ENCODE measurements around the gene ARHGEF25. TPM values are rescaled to one million over a fixed set of nuclear protein-coding genes. Genes with fewer than 3 reads are reported as not detected.

Gene ARHGEF25
- total and polyA plus RNA-seq, 2 of the 13 experiments (the other 11 are each of a cell fraction or from before 2014, with no cell fraction given) = 11.5 to 12.5 TPM

GRCh38 chr12:57575771-57576612 is 35.2 kb upstream of the ARHGEF25 start (continued):
- 0 out of 4 replicates have a peak, but pooled peaks of 1 of the 2 experiments have one; percentile 26 for TF ChIP-seq REST (IDR thresholded peaks at IDR 0.05; ENCODE audit: borderline replicate concordance in 1 of 2, low read depth in 1 of 2, low read length in 2 of 2)
- TF ChIP-seq CC2D1A (CRISPR knock-in tag; IDR thresholded peaks at IDR 0.05) = no peak
- peak; percentile 74; the same call in 1 of the 2 replicates for TF ChIP-seq MYPOP (CRISPR knock-in tag; IDR thresholded peaks at IDR 0.05)
- TF ChIP-seq ZBTB10 (CRISPR knock-in tag; IDR thresholded peaks at IDR 0.05; ENCODE audit: borderline replicate concordance) = no peak
- TF ChIP-seq TBX3 (IDR thresholded peaks at IDR 0.05; ENCODE audit: borderline replicate concordance) = peak; percentile 60; the same call in 1 of the 2 replicates
- TF ChIP-seq CEBPB (IDR thresholded peaks at IDR 0.05; ENCODE audit: borderline replicate concordance, low read depth, low read length) = no peak
- 0 out of 2 replicates have a peak, but pooled peaks have one; percentile 21 for TF ChIP-seq HMG20A (CRISPR knock-in tag; IDR thresholded peaks at IDR 0.05; ENCODE audit: borderline replicate concordance)
- no peak for TF ChIP-seq DDIT3 (CRISPR knock-in tag; IDR thresholded peaks at IDR 0.05)
- peak; percentile 71 for TF ChIP-seq IKZF5 (CRISPR knock-in tag; IDR thresholded peaks at IDR 0.05)
- TF ChIP-seq ZHX2 (IDR thresholded peaks at IDR 0.05; ENCODE audit: low read depth) = no peak
- no peak for TF ChIP-seq ZHX2 (CRISPR knock-in tag; IDR thresholded peaks at IDR 0.05; ENCODE audit: borderline replicate concordance)
